ENCODE measurements around the gene CCNY. TPM values are rescaled to one million over a fixed set of nuclear protein-coding genes. Genes with fewer than 3 reads are reported as not detected.

The CCNY gene
- total and polyA plus RNA-seq, 2 of the 13 experiments (the other 11 are each of a cell fraction or from before 2014, with no cell fraction given): 48.2 to 54.7 TPM

DNA sequence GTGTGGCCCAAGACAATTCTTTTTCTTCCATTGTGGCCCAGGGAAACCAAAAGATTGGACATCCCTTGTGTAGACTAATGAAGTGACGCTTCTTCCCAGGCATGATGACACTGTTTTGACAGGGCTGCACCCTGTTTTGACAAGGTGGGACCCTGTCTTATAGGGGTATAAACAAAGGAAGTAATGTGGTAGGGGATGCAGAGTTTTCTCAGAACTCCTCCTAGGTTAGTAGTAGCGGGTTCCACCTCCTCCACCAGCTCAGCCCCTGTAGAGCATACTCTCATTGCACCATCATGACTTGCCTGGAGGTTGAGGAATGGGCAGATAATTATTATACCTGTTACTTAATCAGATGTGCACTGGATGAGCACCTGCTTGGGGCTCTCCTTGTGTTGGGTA is 123.1 kb downstream of the CCNY start:
- H3K4me1 ChIP-seq (ENCODE audit: insufficient read depth, low read length): peaks cover 48% of the 10 kb centered on the region
- no peak overlapping the region for H3K9ac ChIP-seq (ENCODE audit: insufficient read depth, low read depth, low read length)
- intact Hi-C loops (cut with micrococcal nuclease; ENCODE audit: unreplicated experiment) (loop anchor here (5.0 kb wide), 1 partner anchor 38 kb away; no protein-coding TSS in a partner anchor), in situ Hi-C loops (cut with HindIII; ENCODE audit: extremely low pct_ligation_motif_present, low pct_unique_long_range_greater_than_20kb) (no loop called here)
- H3K4me3 ChIP-seq (replicated peaks in 1 of 3; ENCODE audit: insufficient read depth in 1 of 3, low read depth in 2 of 3, low read length in 3 of 3): no peak overlapping the region
- H3K36me3 ChIP-seq (replicated peaks in 1 of 2; ENCODE audit: control insufficient read depth in 1 of 2, insufficient read depth in 2 of 2, low read length in 2 of 2): peaks cover 0 to under 1% of the 10 kb centered on the region in 2 experiments; a peak in 2 of 5 replicates
- no TSS peak for BruUV-seq (replicated peaks)
- H3K79me2 ChIP-seq (ENCODE audit: insufficient read depth, low read length): peaks cover 77% of the 10 kb centered on the region
- H3K27ac ChIP-seq (ENCODE audit: extremely low read length, insufficient read depth, low read length): no peak overlapping the region
- POLR2A ChIA-PET: no interaction called here
- FAIRE-seq (no peak), ATAC-seq (no peak), DNase-seq (ENCODE audit: low spot score) (no peak)
- no peak overlapping the region for H3K4me2 ChIP-seq (ENCODE audit: low read depth, low read length)
- TF ChIP-seq ARNT (IDR thresholded peaks at IDR 0.05): no peak
- TF ChIP-seq MED8 (CRISPR knock-in tag; IDR thresholded peaks at IDR 0.05; ENCODE audit: insufficient replicate concordance): no peak
- no peak for TF ChIP-seq NFATC3 (CRISPR knock-in tag; IDR thresholded peaks at IDR 0.05)
- TF ChIP-seq, protein P1, sequence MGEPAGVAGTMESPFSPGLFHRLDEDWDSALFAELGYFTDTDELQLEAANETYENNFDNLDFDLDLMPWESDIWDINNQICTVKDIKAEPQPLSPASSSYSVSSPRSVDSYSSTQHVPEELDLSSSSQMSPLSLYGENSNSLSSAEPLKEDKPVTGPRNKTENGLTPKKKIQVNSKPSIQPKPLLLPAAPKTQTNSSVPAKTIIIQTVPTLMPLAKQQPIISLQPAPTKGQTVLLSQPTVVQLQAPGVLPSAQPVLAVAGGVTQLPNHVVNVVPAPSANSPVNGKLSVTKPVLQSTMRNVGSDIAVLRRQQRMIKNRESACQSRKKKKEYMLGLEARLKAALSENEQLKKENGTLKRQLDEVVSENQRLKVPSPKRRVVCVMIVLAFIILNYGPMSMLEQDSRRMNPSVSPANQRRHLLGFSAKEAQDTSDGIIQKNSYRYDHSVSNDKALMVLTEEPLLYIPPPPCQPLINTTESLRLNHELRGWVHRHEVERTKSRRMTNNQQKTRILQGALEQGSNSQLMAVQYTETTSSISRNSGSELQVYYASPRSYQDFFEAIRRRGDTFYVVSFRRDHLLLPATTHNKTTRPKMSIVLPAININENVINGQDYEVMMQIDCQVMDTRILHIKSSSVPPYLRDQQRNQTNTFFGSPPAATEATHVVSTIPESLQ (CRISPR knock-in tag; conservative IDR thresholded peaks at IDR 0.05): no peak
- no peak for TF ChIP-seq KLF13 (CRISPR knock-in tag; IDR thresholded peaks at IDR 0.05)
- TF ChIP-seq, protein P2, sequence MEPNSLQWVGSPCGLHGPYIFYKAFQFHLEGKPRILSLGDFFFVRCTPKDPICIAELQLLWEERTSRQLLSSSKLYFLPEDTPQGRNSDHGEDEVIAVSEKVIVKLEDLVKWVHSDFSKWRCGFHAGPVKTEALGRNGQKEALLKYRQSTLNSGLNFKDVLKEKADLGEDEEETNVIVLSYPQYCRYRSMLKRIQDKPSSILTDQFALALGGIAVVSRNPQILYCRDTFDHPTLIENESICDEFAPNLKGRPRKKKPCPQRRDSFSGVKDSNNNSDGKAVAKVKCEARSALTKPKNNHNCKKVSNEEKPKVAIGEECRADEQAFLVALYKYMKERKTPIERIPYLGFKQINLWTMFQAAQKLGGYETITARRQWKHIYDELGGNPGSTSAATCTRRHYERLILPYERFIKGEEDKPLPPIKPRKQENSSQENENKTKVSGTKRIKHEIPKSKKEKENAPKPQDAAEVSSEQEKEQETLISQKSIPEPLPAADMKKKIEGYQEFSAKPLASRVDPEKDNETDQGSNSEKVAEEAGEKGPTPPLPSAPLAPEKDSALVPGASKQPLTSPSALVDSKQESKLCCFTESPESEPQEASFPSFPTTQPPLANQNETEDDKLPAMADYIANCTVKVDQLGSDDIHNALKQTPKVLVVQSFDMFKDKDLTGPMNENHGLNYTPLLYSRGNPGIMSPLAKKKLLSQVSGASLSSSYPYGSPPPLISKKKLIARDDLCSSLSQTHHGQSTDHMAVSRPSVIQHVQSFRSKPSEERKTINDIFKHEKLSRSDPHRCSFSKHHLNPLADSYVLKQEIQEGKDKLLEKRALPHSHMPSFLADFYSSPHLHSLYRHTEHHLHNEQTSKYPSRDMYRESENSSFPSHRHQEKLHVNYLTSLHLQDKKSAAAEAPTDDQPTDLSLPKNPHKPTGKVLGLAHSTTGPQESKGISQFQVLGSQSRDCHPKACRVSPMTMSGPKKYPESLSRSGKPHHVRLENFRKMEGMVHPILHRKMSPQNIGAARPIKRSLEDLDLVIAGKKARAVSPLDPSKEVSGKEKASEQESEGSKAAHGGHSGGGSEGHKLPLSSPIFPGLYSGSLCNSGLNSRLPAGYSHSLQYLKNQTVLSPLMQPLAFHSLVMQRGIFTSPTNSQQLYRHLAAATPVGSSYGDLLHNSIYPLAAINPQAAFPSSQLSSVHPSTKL (CRISPR knock-in tag; IDR thresholded peaks at IDR 0.05): no peak
- TF ChIP-seq ZNF749 (CRISPR knock-in tag; IDR thresholded peaks at IDR 0.05; ENCODE audit: borderline replicate concordance): no peak
- no peak for TF ChIP-seq ZNF121 (CRISPR knock-in tag; IDR thresholded peaks at IDR 0.05)
- TF ChIP-seq NCOR1 (IDR thresholded peaks at IDR 0.05; ENCODE audit: borderline replicate concordance, low read length): no peak
- TF ChIP-seq RORA (CRISPR knock-in tag; IDR thresholded peaks at IDR 0.05): no peak
- TF ChIP-seq, protein P3, sequence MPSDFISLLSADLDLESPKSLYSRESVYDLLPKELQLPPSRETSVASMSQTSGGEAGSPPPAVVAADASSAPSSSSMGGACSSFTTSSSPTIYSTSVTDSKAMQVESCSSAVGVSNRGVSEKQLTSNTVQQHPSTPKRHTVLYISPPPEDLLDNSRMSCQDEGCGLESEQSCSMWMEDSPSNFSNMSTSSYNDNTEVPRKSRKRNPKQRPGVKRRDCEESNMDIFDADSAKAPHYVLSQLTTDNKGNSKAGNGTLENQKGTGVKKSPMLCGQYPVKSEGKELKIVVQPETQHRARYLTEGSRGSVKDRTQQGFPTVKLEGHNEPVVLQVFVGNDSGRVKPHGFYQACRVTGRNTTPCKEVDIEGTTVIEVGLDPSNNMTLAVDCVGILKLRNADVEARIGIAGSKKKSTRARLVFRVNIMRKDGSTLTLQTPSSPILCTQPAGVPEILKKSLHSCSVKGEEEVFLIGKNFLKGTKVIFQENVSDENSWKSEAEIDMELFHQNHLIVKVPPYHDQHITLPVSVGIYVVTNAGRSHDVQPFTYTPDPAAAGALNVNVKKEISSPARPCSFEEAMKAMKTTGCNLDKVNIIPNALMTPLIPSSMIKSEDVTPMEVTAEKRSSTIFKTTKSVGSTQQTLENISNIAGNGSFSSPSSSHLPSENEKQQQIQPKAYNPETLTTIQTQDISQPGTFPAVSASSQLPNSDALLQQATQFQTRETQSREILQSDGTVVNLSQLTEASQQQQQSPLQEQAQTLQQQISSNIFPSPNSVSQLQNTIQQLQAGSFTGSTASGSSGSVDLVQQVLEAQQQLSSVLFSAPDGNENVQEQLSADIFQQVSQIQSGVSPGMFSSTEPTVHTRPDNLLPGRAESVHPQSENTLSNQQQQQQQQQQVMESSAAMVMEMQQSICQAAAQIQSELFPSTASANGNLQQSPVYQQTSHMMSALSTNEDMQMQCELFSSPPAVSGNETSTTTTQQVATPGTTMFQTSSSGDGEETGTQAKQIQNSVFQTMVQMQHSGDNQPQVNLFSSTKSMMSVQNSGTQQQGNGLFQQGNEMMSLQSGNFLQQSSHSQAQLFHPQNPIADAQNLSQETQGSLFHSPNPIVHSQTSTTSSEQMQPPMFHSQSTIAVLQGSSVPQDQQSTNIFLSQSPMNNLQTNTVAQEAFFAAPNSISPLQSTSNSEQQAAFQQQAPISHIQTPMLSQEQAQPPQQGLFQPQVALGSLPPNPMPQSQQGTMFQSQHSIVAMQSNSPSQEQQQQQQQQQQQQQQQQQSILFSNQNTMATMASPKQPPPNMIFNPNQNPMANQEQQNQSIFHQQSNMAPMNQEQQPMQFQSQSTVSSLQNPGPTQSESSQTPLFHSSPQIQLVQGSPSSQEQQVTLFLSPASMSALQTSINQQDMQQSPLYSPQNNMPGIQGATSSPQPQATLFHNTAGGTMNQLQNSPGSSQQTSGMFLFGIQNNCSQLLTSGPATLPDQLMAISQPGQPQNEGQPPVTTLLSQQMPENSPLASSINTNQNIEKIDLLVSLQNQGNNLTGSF (CRISPR knock-in tag; IDR thresholded peaks at IDR 0.05): no peak
- no peak for TF ChIP-seq ZNF20 (CRISPR knock-in tag; IDR thresholded peaks at IDR 0.05)
- peaks cover 23% of the 10 kb centered on the region for H4K20me1 ChIP-seq (ENCODE audit: insufficient read depth, low read length)
- 96% methylated on average over 2 of the region's 2 CpGs for WGBS (ENCODE audit: low lambda C conversion rate)
- H3K27me3 ChIP-seq (ENCODE audit: control insufficient read depth in 1 of 2, insufficient read depth in 2 of 2, low read length in 2 of 2): no peaks in the 10 kb centered on the region
- no peak overlapping the region for H2AFZ ChIP-seq (ENCODE audit: low read length)
- no peaks in the 10 kb centered on the region for H3K9me3 ChIP-seq (ENCODE audit: low read length)
- CTCF ChIA-PET (ENCODE audit: low intra/inter-chr PET ratio, low total read pairs): no interaction called here

Measured in HepG2 (cell line).